Omental fat pad (tissue), 4 donors: Measurements from ENCODE around the gene DNAH10. TPM values are rescaled to one million over a fixed set of nuclear protein-coding genes. Genes with fewer than 3 reads are reported as not detected.
"Not testable (repeated sequence)": the region's sequence is repeated elsewhere in the genome, so short reads cannot be mapped to it uniquely, and the experiment has no call there.

Experiments used
- ATAC-seq: fragments of 150-250 bp; one replicate; pipeline ENCODE4 v1.9.1; 2016; ENCODE audit warnings: mild to moderate bottlenecking, moderate library complexity; ENCODE audit not compliant: low FRiP score
- DNase-seq: peaks from one replicate; pipeline ENCODE4 v3.0.0-alpha.2; 2019; ENCODE audit warnings: low spot score
- total RNA-seq, 4 donors: library from RNA; depleted of rRNA; stranded (reverse); fragments of >200 nt; gene quantifications; one replicate each; pipeline ENCODE4 v1.1.0, GENCODE V29; 2016
- TF ChIP-seq, protein P1 (sequence below), 3 donors: fragments of 450-650 bp; IDR thresholded peaks; one replicate each; pipeline ENCODE4 v1.5.1; 2016 to 2017; ENCODE audit warnings: antibody characterized with exemption in 3 of 3, mild to moderate bottlenecking in 3 of 3, moderate library complexity in 2 of 3

DNAH10 gene
- total RNA-seq, 4 donors from 2014 or later, result 0.06 to 2.3 (median 0.48) TPM; not detected in 1

DNA sequence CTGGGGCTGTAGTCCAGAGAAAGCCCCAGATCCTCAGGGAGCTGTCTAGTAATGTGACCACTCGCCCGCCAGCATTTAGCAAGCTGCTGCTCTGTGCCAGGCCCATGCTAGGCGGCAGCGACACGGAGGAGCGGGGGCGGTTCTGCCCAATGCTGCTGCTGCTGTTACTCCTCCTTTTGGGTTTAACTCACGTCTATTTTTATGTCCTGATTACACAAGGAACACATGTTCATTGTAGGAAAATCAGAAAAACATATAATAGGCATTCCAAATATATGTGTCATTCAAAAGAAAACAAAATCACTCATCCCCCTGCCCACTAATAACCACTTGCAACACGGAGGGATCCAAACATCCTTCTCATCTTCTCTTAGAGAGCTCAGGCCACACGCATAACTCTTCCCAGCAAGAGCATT is 180.1 kb downstream of the DNAH10 start:
- ATAC-seq (no peak), DNase-seq (no peak)
- TF ChIP-seq, protein P1, sequence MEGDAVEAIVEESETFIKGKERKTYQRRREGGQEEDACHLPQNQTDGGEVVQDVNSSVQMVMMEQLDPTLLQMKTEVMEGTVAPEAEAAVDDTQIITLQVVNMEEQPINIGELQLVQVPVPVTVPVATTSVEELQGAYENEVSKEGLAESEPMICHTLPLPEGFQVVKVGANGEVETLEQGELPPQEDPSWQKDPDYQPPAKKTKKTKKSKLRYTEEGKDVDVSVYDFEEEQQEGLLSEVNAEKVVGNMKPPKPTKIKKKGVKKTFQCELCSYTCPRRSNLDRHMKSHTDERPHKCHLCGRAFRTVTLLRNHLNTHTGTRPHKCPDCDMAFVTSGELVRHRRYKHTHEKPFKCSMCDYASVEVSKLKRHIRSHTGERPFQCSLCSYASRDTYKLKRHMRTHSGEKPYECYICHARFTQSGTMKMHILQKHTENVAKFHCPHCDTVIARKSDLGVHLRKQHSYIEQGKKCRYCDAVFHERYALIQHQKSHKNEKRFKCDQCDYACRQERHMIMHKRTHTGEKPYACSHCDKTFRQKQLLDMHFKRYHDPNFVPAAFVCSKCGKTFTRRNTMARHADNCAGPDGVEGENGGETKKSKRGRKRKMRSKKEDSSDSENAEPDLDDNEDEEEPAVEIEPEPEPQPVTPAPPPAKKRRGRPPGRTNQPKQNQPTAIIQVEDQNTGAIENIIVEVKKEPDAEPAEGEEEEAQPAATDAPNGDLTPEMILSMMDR (IDR thresholded peaks at IDR 0.05), result no peak

DNA sequence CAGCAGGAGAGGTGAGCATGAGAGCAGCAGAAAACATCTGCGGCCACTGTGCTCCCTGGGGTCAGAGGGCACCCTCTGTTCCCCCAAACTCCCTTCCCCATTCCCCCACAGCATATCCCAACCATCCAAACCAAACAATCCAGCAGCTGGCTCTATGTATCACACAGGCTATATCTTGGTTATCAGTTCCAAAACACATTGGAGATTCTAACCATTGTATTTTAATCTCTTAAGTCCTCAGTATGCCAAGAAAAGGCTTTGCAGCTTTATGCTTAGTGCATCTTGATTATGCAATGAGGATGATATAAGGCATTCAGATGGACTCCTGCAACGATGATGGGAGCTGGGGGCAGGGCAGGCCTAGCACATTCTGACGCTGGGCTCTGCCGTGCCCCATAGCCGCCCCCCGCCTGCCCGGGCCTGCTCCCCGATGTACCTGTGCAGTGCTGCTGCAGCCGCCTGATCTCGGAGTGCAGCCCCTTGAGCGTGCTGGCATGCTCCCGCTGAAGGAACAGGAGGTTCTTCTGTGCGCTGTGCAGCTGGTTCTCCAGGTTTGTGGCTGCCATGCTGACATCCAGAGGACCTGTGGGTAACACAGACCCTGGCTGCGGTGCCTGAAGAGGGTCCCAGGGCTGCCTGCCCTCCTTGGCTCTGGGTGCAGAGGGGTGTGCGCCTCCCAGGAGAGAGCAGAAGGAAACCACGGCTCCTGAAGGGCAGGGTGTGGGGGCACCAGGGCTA is 181.0 kb downstream of the DNAH10 start:
- ATAC-seq (no peak), DNase-seq (no peak)
- TF ChIP-seq, protein P1 (IDR thresholded peaks at IDR 0.05), result no peak

DNA sequence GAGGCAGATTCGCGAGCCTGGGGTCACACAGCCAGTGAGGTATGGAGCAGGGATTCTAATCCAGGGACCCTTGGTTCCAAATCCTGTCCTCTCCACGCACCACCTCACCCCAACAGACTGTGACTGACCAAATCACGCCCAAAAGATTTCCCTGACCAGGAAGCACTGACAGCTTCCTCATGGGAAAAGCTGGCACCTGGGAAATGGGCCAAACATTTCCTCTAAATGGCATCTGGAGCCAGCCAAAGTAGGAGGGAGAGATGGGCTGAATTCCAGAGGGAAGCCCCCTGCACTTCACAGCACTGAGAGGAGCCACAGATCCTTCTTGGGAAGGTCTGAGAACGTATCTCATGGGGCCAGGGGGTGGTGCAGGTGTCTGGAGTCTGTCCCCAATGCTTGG is 181.7 kb downstream of the DNAH10 start:
- no peak for DNase-seq
- TF ChIP-seq, protein P1 (IDR thresholded peaks at IDR 0.05), result no peak
- ATAC-seq, result no peak

DNA sequence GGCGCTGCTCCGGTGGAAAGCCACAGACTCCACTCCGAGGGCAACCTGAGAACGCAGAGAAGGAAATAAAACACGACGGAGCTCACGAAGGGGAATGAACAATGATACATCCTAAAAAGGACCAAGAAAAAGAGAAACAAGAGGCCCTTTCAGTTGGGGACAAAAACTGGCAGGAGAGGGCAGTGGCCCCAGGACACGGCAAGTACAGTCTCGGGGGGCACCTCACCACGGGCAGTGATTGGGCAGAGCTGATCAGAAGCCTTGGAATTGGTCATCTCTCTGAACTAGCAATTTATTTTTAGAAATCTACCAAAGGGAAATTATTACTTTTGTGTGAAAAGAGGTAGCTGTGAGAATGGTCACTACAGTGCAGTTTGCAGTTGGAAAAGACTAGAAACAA is 182.6 kb downstream of the DNAH10 start:
- TF ChIP-seq, protein P1 (IDR thresholded peaks at IDR 0.05), result no peak
- ATAC-seq, result no peak
- no peak for DNase-seq

DNA sequence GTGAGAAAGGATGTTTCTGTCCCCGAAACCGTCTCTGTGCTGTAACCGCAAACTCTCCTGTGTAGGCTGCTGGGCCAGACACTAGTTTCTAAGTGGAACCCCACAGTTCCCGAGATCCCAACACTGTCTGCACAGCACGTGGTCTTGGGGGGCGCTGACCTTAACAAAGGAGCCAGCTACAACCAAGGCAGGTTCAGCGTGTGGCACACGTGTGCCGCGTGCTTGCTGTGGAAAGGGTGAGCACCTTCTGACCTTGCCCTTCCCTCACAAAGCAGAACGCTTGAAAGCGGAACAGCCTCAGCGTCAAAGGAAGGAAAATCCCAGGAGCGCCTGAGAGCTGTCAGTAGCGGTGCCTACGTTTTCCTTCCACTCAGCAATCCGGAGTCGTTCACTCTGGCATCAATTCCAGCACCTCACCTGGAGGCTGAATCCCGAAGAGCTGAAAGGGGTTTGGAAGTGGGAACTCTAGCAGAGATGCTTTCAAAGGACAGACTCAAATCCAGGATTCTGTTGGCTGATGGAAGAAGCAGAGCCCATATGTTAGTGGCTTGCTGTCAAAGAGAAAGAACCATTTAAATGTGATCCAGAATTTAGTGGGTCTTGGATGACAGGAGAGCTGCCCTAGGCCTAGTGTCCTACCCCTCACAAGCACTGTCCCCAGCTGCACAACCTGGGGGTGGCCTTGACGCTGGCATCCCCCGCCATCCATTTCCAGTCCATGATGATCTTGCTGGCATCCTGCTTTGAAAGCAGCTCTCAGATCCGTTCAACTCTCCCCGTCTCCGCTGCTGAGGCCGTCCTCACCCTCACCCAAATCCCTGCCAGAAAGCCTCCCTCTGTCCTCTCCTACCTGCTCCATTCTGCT is 183.4 kb downstream of the DNAH10 start:
- ATAC-seq, result no peak
- TF ChIP-seq, protein P1 (IDR thresholded peaks at IDR 0.05), result no peak

DNA sequence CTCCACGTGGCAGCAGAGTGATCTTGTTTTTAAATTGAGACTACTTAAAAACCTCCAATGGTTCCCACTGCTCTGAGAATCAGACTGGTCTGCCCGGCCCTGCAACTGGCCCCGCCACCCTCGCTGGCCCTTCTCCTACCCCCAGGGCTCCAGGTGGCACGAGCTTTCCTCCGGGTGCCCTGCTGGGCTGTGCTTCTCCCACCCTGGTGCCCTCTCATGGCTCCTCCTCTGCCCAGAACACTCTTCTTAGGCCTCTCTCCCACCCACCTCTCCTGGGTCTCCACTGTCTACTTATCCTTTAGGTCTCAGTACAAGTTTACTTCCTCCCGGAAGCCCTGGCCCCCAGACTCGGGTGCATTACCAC is 184.0 kb downstream of the DNAH10 start:
- ATAC-seq (no peak), DNase-seq (no peak)
- TF ChIP-seq, protein P1 (IDR thresholded peaks at IDR 0.05), result no peak

More for the DNA sequence above, 183.4 kb downstream of the DNAH10 start:
- no peak for DNase-seq

DNA sequence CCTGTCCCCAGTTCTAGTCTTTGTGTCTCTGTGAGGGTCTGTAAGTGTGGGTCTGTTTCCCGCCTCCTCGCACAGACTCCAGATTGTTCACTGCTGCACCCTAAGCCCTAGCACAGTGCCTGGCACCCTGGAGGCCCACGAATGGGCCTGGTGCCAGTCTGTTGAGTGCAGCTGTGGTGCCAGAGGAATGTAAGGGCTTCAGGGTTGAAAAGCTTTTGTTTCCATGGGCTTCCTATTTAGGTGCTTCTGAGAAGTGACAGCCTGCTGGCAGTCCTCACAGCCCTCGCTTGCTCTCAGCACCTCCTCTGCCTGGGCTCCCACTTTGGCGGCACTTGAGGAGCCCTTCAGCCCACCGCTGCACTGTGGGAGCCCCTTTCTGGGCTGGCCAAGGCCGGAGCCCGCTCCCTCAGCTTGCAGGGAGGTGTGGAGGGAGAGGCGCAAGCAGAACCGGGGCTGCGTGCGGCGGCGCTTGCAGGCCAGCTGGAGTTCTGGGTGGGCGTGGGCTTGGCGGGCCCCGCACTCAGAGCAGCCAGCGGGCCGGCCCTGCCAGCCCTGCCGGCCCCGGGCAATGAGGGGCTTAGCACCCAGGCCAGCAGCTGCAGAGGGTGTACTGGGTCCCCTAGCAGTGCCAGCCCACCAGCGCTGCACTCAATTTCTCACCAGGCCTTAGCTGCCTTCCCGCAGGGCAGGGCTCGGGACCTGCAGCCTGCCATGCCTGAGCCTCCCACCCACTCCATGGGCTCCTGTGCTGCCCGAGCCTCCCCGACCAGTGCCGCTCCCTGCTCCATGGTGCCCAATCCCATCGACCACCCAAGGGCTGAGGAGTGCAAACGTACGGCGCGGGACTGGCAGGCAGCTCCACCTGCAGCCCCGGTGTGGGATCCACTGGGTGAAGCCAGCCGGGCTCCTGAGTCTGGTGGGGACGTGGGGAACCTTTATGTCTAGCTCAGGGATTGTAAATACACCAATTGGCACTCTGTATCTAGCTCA is 184.7 kb downstream of the DNAH10 start:
- ATAC-seq, DNase-seq: not testable (repeated sequence)

DNA sequence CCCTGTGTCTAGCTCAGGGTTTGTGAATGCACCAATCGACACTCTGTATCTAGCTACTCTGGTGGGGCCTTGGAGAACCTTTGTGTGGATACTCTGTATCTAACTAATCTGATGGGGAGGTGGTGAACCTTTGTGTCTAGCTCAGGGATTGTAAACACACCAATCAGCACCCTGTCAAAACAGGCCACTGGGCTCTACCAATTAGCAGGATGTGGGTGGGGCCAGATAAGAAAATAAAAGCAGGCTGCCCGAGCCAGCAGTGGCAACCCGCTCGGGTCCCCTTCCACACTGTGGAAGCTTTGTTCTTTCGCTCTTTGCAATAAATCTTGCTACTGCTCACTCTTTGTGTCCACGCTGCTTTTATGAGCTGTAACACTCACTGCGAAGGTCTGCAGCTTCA is 185.4 kb downstream of the DNAH10 start:
- ATAC-seq, DNase-seq: not testable (repeated sequence)
